ENCODE measurements around the gene MAP1S.
A peak's percentile ranks its signal among the peaks of the same experiment; 100 is the strongest.

MAP1S gene

GRCh38 chr19:17720440-17720839 lies 1.2 kb downstream of the MAP1S start:
- peak; percentile 22 for DNase-seq (ENCODE audit: low read depth)
- H3K4me3 ChIP-seq (ENCODE audit: low read depth, low read length), result peak overlapping the region; percentile 73
- TF ChIP-seq MYC (IDR thresholded peaks at IDR 0.05; ENCODE audit: low read depth, low read length) (no peak), CTCF (IDR thresholded peaks at IDR 0.05; ENCODE audit: low read depth, low read length) (no peak), POLR2A (IDR thresholded peaks at IDR 0.05; ENCODE audit: extremely low read depth, insufficient read length) (no peak)
- TF ChIP-seq, protein P1, sequence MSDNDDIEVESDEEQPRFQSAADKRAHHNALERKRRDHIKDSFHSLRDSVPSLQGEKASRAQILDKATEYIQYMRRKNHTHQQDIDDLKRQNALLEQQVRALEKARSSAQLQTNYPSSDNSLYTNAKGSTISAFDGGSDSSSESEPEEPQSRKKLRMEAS (IDR thresholded peaks at IDR 0.05; ENCODE audit: low read depth, low read length), result no peak

DNA sequence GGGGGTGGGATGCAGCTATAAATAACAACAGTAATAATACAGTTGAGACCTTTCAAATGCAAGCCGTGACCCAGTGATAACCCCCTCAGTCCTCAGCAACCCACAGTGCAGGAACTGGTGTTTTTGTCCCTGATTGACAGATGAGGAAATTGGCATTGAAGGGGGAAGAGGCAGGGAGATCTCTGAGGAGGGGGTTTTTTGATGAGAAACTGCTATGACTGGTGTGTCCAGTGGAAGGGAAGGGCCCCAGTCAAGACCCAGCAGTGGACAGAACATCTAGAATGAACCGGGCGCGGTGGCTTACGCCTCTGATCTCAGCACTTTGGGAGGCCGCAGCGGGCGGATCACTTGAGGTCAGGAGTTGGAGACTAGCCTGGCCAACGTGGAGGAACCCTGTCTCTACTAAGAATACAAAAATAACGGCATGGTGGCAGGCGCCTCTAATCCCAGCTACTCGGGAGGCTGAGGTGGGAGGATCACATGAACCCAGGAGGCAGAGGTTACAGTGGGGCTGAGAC lies 1.9 kb downstream of the MAP1S start:
- TF ChIP-seq, protein P1 (IDR thresholded peaks at IDR 0.05; ENCODE audit: low read depth, low read length), result no peak
- no peak for TF ChIP-seq CTCF (IDR thresholded peaks at IDR 0.05; ENCODE audit: low read depth, low read length)
- no peak for TF ChIP-seq MYC (IDR thresholded peaks at IDR 0.05; ENCODE audit: low read depth, low read length)
- no peak for TF ChIP-seq POLR2A (IDR thresholded peaks at IDR 0.05; ENCODE audit: extremely low read depth, insufficient read length)
- no peak for DNase-seq (ENCODE audit: low read depth)
- peak overlapping the region; percentile 73 for H3K4me3 ChIP-seq (ENCODE audit: low read depth, low read length)

GRCh38 chr19:17721821-17722220 lies 2.5 kb downstream of the MAP1S start:
- TF ChIP-seq, protein P1 (IDR thresholded peaks at IDR 0.05; ENCODE audit: low read depth, low read length), result peak; percentile 56; the same call in 1 of the 2 replicates
- no peak for TF ChIP-seq MYC (IDR thresholded peaks at IDR 0.05; ENCODE audit: low read depth, low read length)
- peak overlapping the region; percentile 73 for H3K4me3 ChIP-seq (ENCODE audit: low read depth, low read length)
- peak; percentile 90 for DNase-seq (ENCODE audit: low read depth)

DNA sequence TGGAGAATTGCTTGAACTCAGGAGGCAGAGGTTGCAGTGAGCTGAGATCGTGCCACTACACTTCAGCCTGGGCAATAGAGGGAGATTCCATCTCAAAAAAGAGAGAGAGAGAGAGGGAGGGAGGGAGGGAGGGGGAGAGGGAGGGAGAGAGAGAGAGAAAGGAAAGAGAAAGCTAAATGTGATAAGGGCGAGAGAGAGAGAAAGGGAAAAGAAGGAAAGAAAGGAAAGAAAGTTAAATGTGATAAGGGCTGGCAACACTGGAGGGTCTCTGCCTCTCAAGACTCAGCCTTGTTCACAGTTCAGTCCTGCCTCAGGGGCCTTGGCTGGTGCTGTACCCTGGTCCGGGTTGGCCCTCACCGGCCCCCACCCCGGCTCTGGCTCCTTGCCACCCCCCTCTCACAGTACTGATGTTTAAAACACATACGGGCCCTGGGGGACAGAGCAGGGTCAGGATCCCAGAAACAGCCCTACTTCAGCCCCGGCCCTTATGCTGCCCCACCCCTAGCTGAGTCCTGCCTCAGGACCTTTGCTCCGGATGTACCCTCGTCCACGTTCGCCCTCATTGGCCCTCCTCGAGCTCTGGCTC lies 3.5 kb downstream of the MAP1S start:
- DNase-seq (ENCODE audit: low read depth), result no peak
- no peak overlapping the region for H3K4me3 ChIP-seq (ENCODE audit: low read depth, low read length)
- TF ChIP-seq CTCF (IDR thresholded peaks at IDR 0.05; ENCODE audit: low read depth, low read length) (no peak), MYC (IDR thresholded peaks at IDR 0.05; ENCODE audit: low read depth, low read length) (no peak)
- TF ChIP-seq, protein P1 (IDR thresholded peaks at IDR 0.05; ENCODE audit: low read depth, low read length), result no peak

DNA sequence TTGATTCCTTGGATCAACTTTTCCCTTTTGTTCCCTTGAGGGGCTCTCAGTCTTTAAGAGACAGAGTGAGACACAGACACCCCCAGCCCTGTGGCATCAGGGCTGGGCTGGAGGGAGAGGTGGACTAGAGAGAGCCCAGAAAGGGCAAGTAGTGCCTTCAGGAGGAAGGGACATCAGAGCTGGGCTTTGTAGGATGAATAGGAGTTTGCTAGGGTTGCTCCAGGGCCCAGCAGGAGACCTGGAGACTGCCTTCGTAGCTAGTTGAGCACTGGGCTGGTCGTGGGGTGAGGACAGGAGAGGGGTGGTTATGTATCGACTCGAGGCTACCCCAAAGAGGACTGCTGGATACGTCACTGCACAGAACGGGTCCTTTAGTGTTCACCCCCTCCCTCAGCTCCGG lies 5.4 kb downstream of the MAP1S start:
- no peak overlapping the region for H3K4me3 ChIP-seq (ENCODE audit: low read depth, low read length)
- no peak for DNase-seq (ENCODE audit: low read depth)
- TF ChIP-seq POLR2A (IDR thresholded peaks at IDR 0.05; ENCODE audit: extremely low read depth, insufficient read length) (no peak), MYC (IDR thresholded peaks at IDR 0.05; ENCODE audit: low read depth, low read length) (no peak), CTCF (IDR thresholded peaks at IDR 0.05; ENCODE audit: low read depth, low read length) (no peak)
- TF ChIP-seq, protein P1 (IDR thresholded peaks at IDR 0.05; ENCODE audit: low read depth, low read length), result no peak

GRCh38 chr19:17725422-17726078 lies 6.3 kb downstream of the MAP1S start:
- H3K4me3 ChIP-seq (ENCODE audit: low read depth, low read length), result no peak overlapping the region
- no peak for TF ChIP-seq POLR2A (IDR thresholded peaks at IDR 0.05; ENCODE audit: extremely low read depth, insufficient read length)
- TF ChIP-seq CTCF (IDR thresholded peaks at IDR 0.05; ENCODE audit: low read depth, low read length), result peak; percentile 42
- DNase-seq (ENCODE audit: low read depth), result no peak
